IMR-90 (cell line): ENCODE measurements around the gene MAPK10. TPM values are rescaled to one million over a fixed set of nuclear protein-coding genes. Genes with fewer than 3 reads are reported as not detected.

Experiments
- ATAC-seq: fragments of 200-7000 bp; cut with Tn5 transposase; 2 replicates; pipeline ENCODE4 v1.9.1; 2020; ENCODE audit warnings: low read depth, mild to moderate bottlenecking, moderate library complexity
- BruUV-seq: library from RNA; stranded (reverse); fragments of 400-500 nt; replicated peaks from 2 replicates; lab custom pipeline; 2021; lab: Mats Ljungman, UMichigan
- CTCF ChIA-PET: fragments of 300-600 bp; formaldehyde crosslinking; extraction: SDS; loops from one replicate; lab custom pipeline; 2021; ENCODE audit warnings: antibody characterized with exemption; lab: Yijun Ruan, JAX
- POLR2A ChIA-PET: fragments of 300-600 bp; sonication (Branson Sonifier 250); formaldehyde crosslinking; loops from one replicate; lab custom pipeline; 2022; ENCODE audit warnings: antibody characterized with exemption; ENCODE audit not compliant: unreplicated experiment; lab: Charles Lee
- DNase-seq: peaks from one replicate; pipeline ENCODE4 v3.0.0; 2013
- H2AFZ ChIP-seq: replicated peaks from 2 replicates; pipeline ENCODE3; 2013; ENCODE audit warnings: low read length, mild to moderate bottlenecking; ENCODE audit not compliant: poor library complexity
- H2AK5ac ChIP-seq: 2 replicates; pipeline ENCODE4 v1.6.1; 2013; ENCODE audit warnings: low read depth, low read length, inconsistent platforms
- H2AK9ac ChIP-seq: replicated peaks from 2 replicates; pipeline ENCODE3; 2013; ENCODE audit warnings: mild to moderate bottlenecking, low read depth, low read length, moderate library complexity; ENCODE audit not compliant: poor library complexity
- H2BK120ac ChIP-seq: 2 replicates; pipeline ENCODE4 v1.6.1; 2013; ENCODE audit warnings: low read depth, low read length, inconsistent platforms
- H2BK15ac ChIP-seq: 3 replicates; pipeline ENCODE4 v1.6.1; 2013; ENCODE audit warnings: low read depth, low read length, inconsistent platforms
- H2BK20ac ChIP-seq: 2 replicates; pipeline ENCODE4 v1.6.1; 2013; ENCODE audit warnings: low read depth, mild to moderate bottlenecking, inconsistent platforms, low read length, moderate library complexity
- H2BK5ac ChIP-seq: 2 replicates; pipeline ENCODE4 v1.6.1; 2013; ENCODE audit warnings: mild to moderate bottlenecking, low read depth, low read length, inconsistent platforms; ENCODE audit not compliant: poor library complexity, severe bottlenecking
- H3K14ac ChIP-seq: replicated peaks from 2 replicates; pipeline ENCODE4 v1.6.1; 2013; ENCODE audit warnings: low read depth, low read length, inconsistent platforms
- H3K18ac ChIP-seq: 2 replicates; pipeline ENCODE4 v1.6.1; 2013; ENCODE audit warnings: low read depth, low read length, control low read depth
- H3K23ac ChIP-seq: 2 replicates; pipeline ENCODE4 v1.6.1; 2013; ENCODE audit warnings: low read depth, low read length, inconsistent platforms
- H3K27ac ChIP-seq: 2 replicates; pipeline ENCODE4 v1.5.1; 2013; ENCODE audit warnings: mild to moderate bottlenecking, control low read depth, low read length; ENCODE audit not compliant: insufficient read depth
- H3K27me3 ChIP-seq: 2 replicates; pipeline ENCODE4 v1.6.1; 2013; ENCODE audit warnings: low read length; ENCODE audit not compliant: control insufficient read depth, insufficient read depth
- H3K36me3 ChIP-seq: 2 replicates; pipeline ENCODE4 v1.6.1; 2013; ENCODE audit warnings: low read length, mixed read lengths; ENCODE audit not compliant: control insufficient read depth, insufficient read depth
- H3K4ac ChIP-seq: 2 replicates; pipeline ENCODE4 v1.6.1; 2013; ENCODE audit warnings: low read depth, low read length, inconsistent platforms
- H3K4me1 ChIP-seq: 2 replicates; pipeline ENCODE4 v1.6.1; 2013; ENCODE audit warnings: low read length, mixed read lengths; ENCODE audit not compliant: control insufficient read depth, insufficient read depth
- H3K4me2 ChIP-seq: 2 replicates; pipeline ENCODE4 v1.6.1; 2013; ENCODE audit warnings: low read depth, mild to moderate bottlenecking, control low read depth, low read length, moderate library complexity
- H3K4me3 ChIP-seq: 2 replicates; pipeline ENCODE4 v1.5.1; 2013; ENCODE audit warnings: low read depth, mild to moderate bottlenecking, control low read depth, low read length, moderate library complexity; ENCODE audit not compliant: insufficient read depth
- H3K56ac ChIP-seq: 2 replicates; pipeline ENCODE4 v1.6.1; 2013; ENCODE audit warnings: low read length, inconsistent platforms; ENCODE audit not compliant: insufficient read depth; ENCODE audit errors: extremely low read depth
- H3K79me1 ChIP-seq, 2 experiments: 2 replicates each; pipeline ENCODE4 v1.6.1; 2013; ENCODE audit warnings: low read length in 2 of 2, inconsistent platforms in 1 of 2, low read depth in 1 of 2
- H3K9ac ChIP-seq: 2 replicates; pipeline ENCODE4 v1.6.1; 2013; ENCODE audit warnings: low read depth, low read length, control low read depth
- H3K9me1 ChIP-seq: 2 replicates; pipeline ENCODE4 v1.6.1; 2013; ENCODE audit warnings: low read length, inconsistent platforms; ENCODE audit not compliant: insufficient read depth
- H3K9me3 ChIP-seq: 2 replicates; pipeline ENCODE4 v1.6.1; 2013; ENCODE audit warnings: low read length; ENCODE audit not compliant: control insufficient read depth, insufficient read depth
- H4K20me1 ChIP-seq: 2 replicates; pipeline ENCODE4 v1.6.1; 2013; ENCODE audit warnings: low read length, inconsistent platforms; ENCODE audit not compliant: insufficient read depth
- H4K5ac ChIP-seq: 2 replicates; pipeline ENCODE4 v1.6.1; 2013; ENCODE audit warnings: mild to moderate bottlenecking, low read depth, low read length, control low read depth
- H4K8ac ChIP-seq, 2 experiments: 2 replicates each; pipeline ENCODE4 v1.6.1; 2013; ENCODE audit warnings: low read depth in 2 of 2, low read length in 2 of 2, control low read depth in 1 of 2, inconsistent platforms in 1 of 2
- H4K91ac ChIP-seq: 2 replicates; pipeline ENCODE4 v1.6.1; 2013; ENCODE audit warnings: low read depth, low read length, inconsistent platforms; ENCODE audit not compliant: insufficient read depth
- BHLHE40 ChIP-seq: fragments of 150-350 bp; IDR thresholded peaks from 2 replicates; pipeline ENCODE4 v1.6.1; 2016; ENCODE audit warnings: mild to moderate bottlenecking, low read depth, low read length
- CEBPB ChIP-seq: IDR thresholded peaks from 2 replicates; pipeline ENCODE4 v1.6.1; 2012; ENCODE audit warnings: low read depth, low read length, improper control_type of control experiment
- CHD1 ChIP-seq: IDR thresholded peaks from 2 replicates; pipeline ENCODE4 v1.6.1; 2012; ENCODE audit warnings: low read depth, low read length, improper control_type of control experiment
- FOS ChIP-seq: fragments of 150-350 bp; IDR thresholded peaks from 2 replicates; pipeline ENCODE4 v1.6.1; 2016; ENCODE audit warnings: low read depth, low read length
- POLR2A ChIP-seq: IDR thresholded peaks from 2 replicates; pipeline ENCODE4 v1.6.1; 2012; ENCODE audit warnings: mild to moderate bottlenecking, low read depth, low read length
- RAD21 ChIP-seq: IDR thresholded peaks from 2 replicates; pipeline ENCODE4 v1.6.1; 2012; ENCODE audit warnings: low read length, improper control_type of control experiment
- RCOR1 ChIP-seq: IDR thresholded peaks from 2 replicates; pipeline ENCODE4 v1.6.1; 2012; ENCODE audit warnings: mild to moderate bottlenecking, low read length, improper control_type of control experiment; ENCODE audit not compliant: insufficient replicate concordance
- RFX5 ChIP-seq: IDR thresholded peaks from 2 replicates; pipeline ENCODE4 v1.8.0; 2012; ENCODE audit warnings: low read depth, mild to moderate bottlenecking, low read length, moderate library complexity
- SMC3 ChIP-seq: fragments of 150-350 bp; IDR thresholded peaks from 2 replicates; pipeline ENCODE4 v1.6.1; 2016; ENCODE audit warnings: low read depth, mild to moderate bottlenecking, antibody characterized with exemption, low read length, moderate library complexity
- WGBS, 2 experiments: methylation state at CpG; one replicate each; pipeline versions ENCODE4 v1.1.5 to v1.1.7; 2013; ENCODE audit warnings: missing lambda C conversion rate in 2 of 2; ENCODE audit not compliant: insufficient read length in 1 of 2; ENCODE audit errors: extremely low coverage in 2 of 2; 5-methylcytosine and 5-hydroxymethylcytosine counted together
- dilution Hi-C: fragments of 300-500 bp; cut with HindIII; formaldehyde crosslinking; loops from one replicate; pipeline ENCODE4 v1.14.3; 2018; ENCODE audit warnings: low sequenced_read_pairs; ENCODE audit not compliant: unreplicated experiment
- in situ Hi-C: fragments of 300-500 bp; cut with MboI; formaldehyde crosslinking; loops from 3 replicates; pipeline ENCODE4 v1.14.3; 2019; ENCODE audit warnings: low sequenced_read_pairs, inconsistent platforms, mixed read lengths
- intact Hi-C: fragments of 100-400 bp; cut with micrococcal nuclease; formaldehyde crosslinking; loops from 2 replicates; pipeline ENCODE4 v1.10.0; 2022
- polyA plus RNA-seq, 3 experiments: library from polyadenylated mRNA; depleted of rRNA; stranded (reverse); fragments of >200 nt; gene quantifications; 2 replicates each; pipeline ENCODE4 v1.2.3, GENCODE V29; 2012; ENCODE audit warnings: low replicate concordance in 1 of 3
- total RNA-seq: library from RNA; depleted of rRNA; stranded (reverse); fragments of >200 nt; gene quantifications from 2 replicates; pipeline ENCODE4 v1.2.3, GENCODE V29; 2012

Gene MAPK10
- total and polyA plus RNA-seq, 2 of the 4 experiments (the other 2 are of a cell fraction): 2.8 to 6.5 TPM

GRCh38 chr4:86389664-86390063, 29.8 kb upstream of the MAPK10 start:
- no peak overlapping the region for H3K27ac ChIP-seq
- H3K36me3 ChIP-seq: no peaks in the 10 kb centered on the region
- no peak overlapping the region for H2BK15ac ChIP-seq
- no peaks in the 10 kb centered on the region for H3K79me1 ChIP-seq
- intact Hi-C loops (no loop called here), in situ Hi-C loops (no loop called here), dilution Hi-C loops (no loop called here)
- H4K8ac ChIP-seq: no peak overlapping the region
- H4K20me1 ChIP-seq: no peaks in the 10 kb centered on the region
- ChIA-PET CTCF (no interaction called here), POLR2A (no interaction called here)
- H2BK5ac ChIP-seq: no peak overlapping the region
- no peak overlapping the region for H2AK5ac ChIP-seq
- H3K9me1 ChIP-seq: no peaks in the 10 kb centered on the region
- no peak overlapping the region for H3K14ac ChIP-seq
- H4K5ac ChIP-seq: no peak overlapping the region
- no peaks in the 10 kb centered on the region for H3K9me3 ChIP-seq
- H2AK9ac ChIP-seq: no peak overlapping the region
- no peak overlapping the region for H2BK20ac ChIP-seq
- no peak overlapping the region for H3K9ac ChIP-seq
- H3K18ac ChIP-seq: no peak overlapping the region
- TF ChIP-seq RFX5 (no peak), CEBPB (no peak), SMC3 (no peak), POLR2A (no peak), RCOR1 (no peak), CHD1 (no peak), RAD21 (no peak), FOS (no peak), BHLHE40 (no peak)
- H2BK120ac ChIP-seq: no peak overlapping the region
- no peak for ATAC-seq
- no peak overlapping the region for H3K56ac ChIP-seq
- H3K27me3 ChIP-seq: no peaks in the 10 kb centered on the region
- H3K4me1 ChIP-seq: no peaks in the 10 kb centered on the region; the same call in 1 of the 2 replicates
- H3K23ac ChIP-seq: no peak overlapping the region
- no TSS peak for BruUV-seq
- WGBS, 2 experiments: no CpG with 5 or more reads among the region's 1 CpG
- no peak overlapping the region for H4K91ac ChIP-seq
- no peak overlapping the region for H3K4me3 ChIP-seq
- no peak overlapping the region for H2AFZ ChIP-seq
- no peak overlapping the region for H3K4me2 ChIP-seq
- DNase-seq: no peak
- no peak overlapping the region for H3K4ac ChIP-seq
